HL-60 (cell line): ENCODE results near the gene CDHR5.
A peak's percentile ranks its signal among the peaks of the same experiment; 100 is the strongest.
"Not testable (repeated sequence)": the region's sequence is repeated elsewhere in the genome, so short reads cannot be mapped to it uniquely, and the experiment has no call there.

ENCODE experiments used
- DNase-seq, 2 experiments: peaks; one replicate each; pipeline ENCODE4 v3.0.0-alpha.2; 2010 to 2020; ENCODE audit warnings: low read depth in 1 of 2, low spot score in 1 of 2
- H3K27ac ChIP-seq: fragments of 250-450 bp; sonication (Bioruptor Pico); replicated peaks from 2 replicates; pipeline ENCODE4 v1.5.1; 2020; ENCODE audit warnings: mild to moderate bottlenecking, moderate library complexity
- H3K27me3 ChIP-seq: fragments of 250-450 bp; sonication (Bioruptor Pico); 2 replicates; pipeline ENCODE4 v1.5.1; 2021; ENCODE audit warnings: mild to moderate bottlenecking, moderate library complexity; ENCODE audit not compliant: insufficient read depth, poor library complexity, severe bottlenecking
- H3K4me3 ChIP-seq: replicated peaks from 2 replicates; pipeline ENCODE4 v1.5.1; 2011; ENCODE audit warnings: mild to moderate bottlenecking, control low read depth, low read length; ENCODE audit not compliant: insufficient read depth
- CTCF ChIP-seq: IDR thresholded peaks from one replicate; pipeline ENCODE4 v1.5.1; 2011; ENCODE audit warnings: low read length, control low read depth, inconsistent platforms; ENCODE audit not compliant: insufficient read depth
- GABPA ChIP-seq: IDR thresholded peaks from 2 replicates; pipeline ENCODE4 v1.6.1; 2012; ENCODE audit warnings: low read depth
- POLR2AphosphoS5 ChIP-seq: IDR thresholded peaks from 2 replicates; pipeline ENCODE4 v1.6.1; 2012; ENCODE audit warnings: low read depth
- REST ChIP-seq: IDR thresholded peaks from 2 replicates; pipeline ENCODE4 v1.6.1; 2012; ENCODE audit warnings: low read depth; ENCODE audit not compliant: insufficient replicate concordance
- SPI1 ChIP-seq: IDR thresholded peaks from 2 replicates; pipeline ENCODE4 v1.6.1; 2012; ENCODE audit warnings: low read depth, mild to moderate bottlenecking, borderline replicate concordance

Gene CDHR5

DNA sequence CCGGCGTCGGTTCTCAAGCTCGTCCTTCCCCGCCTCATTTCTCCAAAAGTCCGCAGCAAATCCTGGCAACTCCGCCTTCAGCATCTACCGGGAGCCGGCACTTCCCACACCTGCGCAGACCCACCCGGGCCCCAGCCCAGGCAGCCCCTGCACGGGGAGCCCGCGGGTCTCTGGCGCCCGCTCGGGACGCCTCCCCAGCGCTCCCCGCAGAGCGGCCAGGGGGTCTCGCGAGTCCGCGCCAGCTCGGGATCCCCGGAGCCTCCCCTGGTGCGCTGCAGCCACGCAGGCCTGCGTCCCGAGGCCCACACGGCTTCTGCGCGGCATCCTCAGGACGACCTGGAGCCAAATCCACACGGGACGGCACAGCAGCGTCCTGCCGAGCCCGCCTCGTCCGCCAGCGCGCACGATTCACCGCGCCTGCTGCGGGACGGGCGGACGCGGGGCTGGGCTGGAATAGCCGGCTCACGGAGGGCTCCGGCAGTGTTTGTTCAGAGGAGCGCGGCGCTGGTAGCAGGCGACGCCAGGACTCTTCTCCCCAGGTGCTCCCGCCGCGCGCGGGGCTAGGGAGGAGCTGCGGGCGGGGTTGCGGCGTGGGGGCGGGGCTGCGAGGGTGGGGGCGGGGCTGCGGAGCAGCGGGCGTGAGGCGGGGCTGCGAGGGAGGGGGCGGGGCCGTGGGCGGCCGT is 49.3 kb downstream of the CDHR5 start:
- TF ChIP-seq REST (no peak), CTCF (no peak), POLR2AphosphoS5 (no peak), GABPA (no peak), SPI1 (no peak)
- Histone ChIP-seq H3K27me3 (peaks cover 4% of the 10 kb centered on the region), H3K27ac (no peak overlapping the region), H3K4me3 (peak overlapping the region; percentile 51)
- DNase-seq: peak in 1 of 2 experiments; percentile 41

DNA sequence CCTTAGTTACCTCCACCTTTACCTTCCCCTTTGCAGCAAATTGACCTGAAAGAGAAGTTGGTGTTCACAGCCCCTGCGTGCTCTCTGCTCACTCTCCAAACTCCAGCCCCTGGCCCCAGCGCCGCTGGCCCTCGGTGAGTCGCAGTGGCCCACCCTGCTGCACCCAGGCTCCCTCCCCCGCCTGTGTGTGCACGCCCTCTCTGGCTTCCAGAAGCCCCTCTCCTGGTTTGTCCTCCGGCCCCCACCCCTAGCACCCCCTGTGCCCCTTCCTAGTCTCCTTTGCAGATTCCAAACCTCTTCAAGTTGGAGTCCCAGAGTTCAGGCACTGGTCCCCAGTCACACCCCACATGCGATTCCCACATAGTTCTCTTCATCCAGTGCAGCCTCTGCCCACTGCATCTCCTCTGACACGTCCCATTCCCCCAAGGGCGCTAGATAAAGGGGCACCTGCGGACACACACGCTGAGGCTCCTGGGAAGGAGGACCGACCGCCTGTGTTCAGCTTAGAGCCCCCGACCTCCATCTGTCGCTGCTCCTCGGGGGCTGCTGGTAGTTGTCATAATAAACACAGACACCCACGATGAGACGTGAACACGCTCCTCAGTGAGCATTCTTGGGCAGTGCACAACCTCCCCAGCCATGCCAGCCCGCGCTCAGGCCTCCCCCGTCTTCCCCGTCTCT is 50.0 kb downstream of the CDHR5 start:
- TF ChIP-seq SPI1 (no peak), POLR2AphosphoS5 (no peak), CTCF (no peak), REST (no peak), GABPA (no peak)
- H3K27me3 ChIP-seq: peaks cover 5% of the 10 kb centered on the region
- H3K4me3 ChIP-seq: peak overlapping the region; percentile 51
- DNase-seq: no peak
- no peak overlapping the region for H3K27ac ChIP-seq

DNA sequence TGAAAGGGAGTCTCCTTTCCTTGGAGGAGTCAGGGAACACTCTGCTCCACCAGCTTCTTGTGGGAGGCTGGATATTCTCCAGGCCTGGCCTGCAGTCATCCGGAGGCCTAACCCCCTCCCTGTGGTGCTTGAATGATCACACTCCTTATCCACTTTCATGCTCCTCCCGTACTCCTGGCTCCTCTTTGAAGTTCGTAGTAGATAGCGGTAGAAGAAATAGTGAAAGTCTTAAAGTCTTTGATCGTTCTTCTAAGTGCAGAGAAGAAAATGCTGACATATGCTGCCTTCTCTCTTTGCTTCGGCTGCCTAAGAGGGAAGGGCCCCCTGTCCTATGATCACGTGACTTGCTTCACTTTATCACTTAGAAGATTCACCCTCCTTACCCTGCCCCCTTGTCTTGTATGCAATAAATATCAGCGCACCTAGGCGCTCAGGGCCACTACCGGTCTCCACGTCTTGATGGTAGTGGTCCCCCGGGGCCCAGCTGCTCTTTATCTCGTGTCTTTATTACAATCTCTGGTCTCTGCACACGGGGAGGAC is 50.7 kb downstream of the CDHR5 start:
- H3K4me3 ChIP-seq, DNase-seq, H3K27ac ChIP-seq: not testable (repeated sequence)
- H3K27me3 ChIP-seq: peaks cover 11% of the 10 kb centered on the region

DNA sequence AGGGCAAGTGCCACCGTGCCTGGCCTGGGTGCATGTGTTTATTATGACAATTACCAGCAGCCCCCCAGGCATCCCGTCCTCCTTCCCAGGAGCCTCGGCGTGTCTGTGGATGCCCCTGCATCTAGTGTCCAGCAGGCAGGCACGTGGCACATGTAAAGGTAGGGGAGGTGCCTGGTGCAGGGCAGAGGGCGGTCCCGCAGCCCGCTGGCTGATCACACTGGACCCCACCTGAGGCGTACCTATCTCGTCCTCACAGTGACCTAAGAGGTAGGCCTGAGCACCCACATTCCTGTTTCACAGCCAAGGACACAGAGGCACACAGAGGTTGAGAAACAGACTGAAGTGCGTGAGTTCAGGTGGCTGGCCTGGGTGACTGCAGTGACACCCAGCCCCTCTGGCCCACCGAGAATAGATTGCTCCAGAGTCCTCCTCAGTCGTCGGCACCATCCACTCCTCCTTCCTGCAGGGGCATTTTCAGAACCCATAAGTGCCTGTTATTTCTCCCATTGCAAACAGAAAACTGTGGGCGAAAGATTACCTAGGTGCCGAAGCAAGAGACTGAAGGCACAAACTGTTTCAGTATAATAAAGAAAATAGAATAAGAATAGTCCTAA is 51.5 kb downstream of the CDHR5 start:
- TF ChIP-seq GABPA (no peak), REST (no peak), CTCF (no peak), POLR2AphosphoS5 (no peak), SPI1 (no peak)
- H3K27me3 ChIP-seq: peaks cover 12% of the 10 kb centered on the region
- DNase-seq: no peak
- H3K4me3 ChIP-seq: no peak overlapping the region
- no peak overlapping the region for H3K27ac ChIP-seq
